ENCODE results near the gene MACROD2.
"Not testable (repeated sequence)": the region's sequence is repeated elsewhere in the genome, so short reads cannot be mapped to it uniquely, and the experiment has no call there.

MACROD2 gene

DNA sequence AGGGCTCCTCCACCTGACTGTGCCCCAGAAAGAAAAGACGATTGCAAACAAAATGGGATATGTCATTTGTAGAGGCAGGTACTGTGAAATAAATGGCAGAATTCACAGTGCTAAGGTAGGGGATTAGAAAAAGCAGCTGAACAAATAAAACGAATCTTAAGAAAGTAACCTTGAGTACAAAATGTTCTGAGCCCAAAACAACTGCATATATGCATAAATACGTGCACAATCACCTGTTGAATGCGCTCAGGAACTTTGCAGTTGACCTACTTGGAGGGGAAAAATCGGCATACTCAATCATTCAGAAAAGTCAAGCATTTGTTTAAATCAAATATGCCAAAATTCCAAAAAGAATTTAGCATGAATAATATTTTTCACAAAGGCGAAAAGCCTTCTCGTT lies 1114.2 kb downstream of the MACROD2 start:
- no peak overlapping the region for H3K4me3 ChIP-seq (ENCODE audit: low read length)
- no peak for TF ChIP-seq ZNF274 (IDR thresholded peaks at IDR 0.05; ENCODE audit: low read depth, low read length)

DNA sequence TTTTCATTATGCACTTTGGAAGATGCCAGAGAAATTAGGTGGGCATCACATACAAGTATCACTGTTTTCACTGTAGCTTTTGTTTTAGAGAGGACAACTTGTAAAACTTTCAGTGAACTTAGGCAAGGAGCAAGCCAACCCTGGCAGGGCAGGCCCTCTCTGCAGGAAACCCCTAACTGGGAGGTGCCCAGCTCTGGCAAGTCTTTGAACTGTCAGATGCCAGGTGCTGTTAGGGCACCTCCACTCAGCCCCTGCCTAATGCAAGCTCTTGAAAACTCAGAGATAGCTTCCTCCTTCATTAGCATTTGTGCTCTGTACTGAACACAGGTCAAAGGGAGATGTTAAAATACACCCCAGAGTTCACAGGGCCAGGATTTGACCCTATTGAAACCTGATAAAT lies 1116.3 kb downstream of the MACROD2 start:
- no peak overlapping the region for H3K4me3 ChIP-seq (ENCODE audit: low read length)
- no peak for TF ChIP-seq ZNF274 (IDR thresholded peaks at IDR 0.05; ENCODE audit: low read depth, low read length)

DNA sequence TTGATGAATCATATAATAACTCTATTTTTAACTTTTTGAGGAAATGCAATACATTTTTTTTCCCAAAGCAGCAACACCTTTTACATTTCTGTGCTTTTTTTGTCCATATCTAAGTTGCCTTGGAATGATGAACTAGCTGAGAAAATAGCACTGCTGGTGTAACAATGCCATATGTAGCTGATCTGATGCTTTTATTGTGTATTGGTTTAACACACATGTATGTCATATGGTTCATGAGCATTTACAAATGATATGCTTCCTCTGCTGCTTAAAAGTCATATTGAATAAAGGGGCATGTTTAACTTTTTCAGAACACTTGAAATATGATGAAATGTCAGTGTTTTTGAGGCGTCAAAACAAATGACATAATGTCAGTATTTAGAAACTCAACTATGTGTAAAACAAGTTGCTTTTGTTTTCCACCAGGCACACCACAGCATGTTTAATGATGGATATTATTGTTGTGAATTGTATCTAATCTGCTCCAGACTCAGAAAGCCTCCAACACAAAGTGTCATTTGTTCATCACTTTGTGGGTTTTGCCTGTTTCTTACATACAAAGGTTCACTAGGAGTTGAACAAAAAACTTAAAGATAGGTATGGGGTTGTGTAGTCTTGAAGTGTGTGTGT lies 1117.9 kb downstream of the MACROD2 start:
- H3K4me3 ChIP-seq (ENCODE audit: low read length), result no peak overlapping the region
- TF ChIP-seq ZNF274 (IDR thresholded peaks at IDR 0.05; ENCODE audit: low read depth, low read length), result no peak

DNA sequence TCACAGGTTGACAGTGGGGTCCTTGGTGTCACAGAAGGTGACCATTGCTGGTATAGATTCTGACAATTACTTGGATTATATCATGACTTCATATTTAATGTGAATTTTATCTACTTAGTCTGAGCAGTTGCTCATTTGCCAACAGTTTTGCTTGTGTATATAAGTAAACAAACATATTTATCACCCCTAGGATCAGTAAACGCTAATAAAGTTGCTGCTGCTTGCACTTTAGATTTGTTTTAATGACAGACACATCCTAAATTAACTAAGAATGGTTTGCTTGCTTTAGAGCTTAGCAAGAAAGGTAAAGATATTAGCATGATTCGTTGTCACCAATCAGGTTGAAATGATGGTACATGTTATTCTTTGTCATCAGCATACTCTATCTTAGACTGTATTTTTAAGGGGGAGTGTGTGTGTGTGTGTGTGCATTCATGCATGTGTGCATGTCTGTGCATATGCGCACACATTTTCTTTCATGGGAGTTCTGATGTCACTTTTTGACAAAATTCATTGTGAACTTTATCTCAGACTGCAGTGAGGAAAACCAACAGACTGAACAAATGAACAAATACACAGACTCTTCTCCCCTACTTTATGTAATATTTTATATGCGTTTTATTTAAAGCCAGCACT lies 1124.7 kb downstream of the MACROD2 start:
- TF ChIP-seq ZNF274 (IDR thresholded peaks at IDR 0.05; ENCODE audit: low read depth, low read length), result no peak
- H3K4me3 ChIP-seq (ENCODE audit: low read length), result no peak overlapping the region

DNA sequence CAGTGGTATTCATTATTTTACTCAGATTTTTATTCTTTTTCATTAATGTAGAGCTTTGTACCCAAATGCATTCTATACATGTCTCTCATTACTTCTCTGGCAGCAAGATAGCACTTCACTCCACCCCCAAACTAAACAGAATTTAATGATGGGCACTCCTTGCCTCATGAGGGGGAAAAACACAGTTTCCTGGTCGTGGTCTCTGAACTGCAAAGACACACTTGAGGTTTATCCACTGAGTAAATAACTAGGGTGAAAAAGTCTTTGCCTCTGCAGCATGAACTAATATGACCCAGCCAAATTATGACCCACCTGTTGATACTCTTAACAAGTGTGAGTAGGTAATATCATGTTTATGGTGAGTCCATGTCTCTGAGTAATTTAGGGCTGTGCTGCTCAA lies 1127.3 kb downstream of the MACROD2 start:
- no peak overlapping the region for H3K4me3 ChIP-seq (ENCODE audit: low read length)
- no peak for TF ChIP-seq ZNF274 (IDR thresholded peaks at IDR 0.05; ENCODE audit: low read depth, low read length)

DNA sequence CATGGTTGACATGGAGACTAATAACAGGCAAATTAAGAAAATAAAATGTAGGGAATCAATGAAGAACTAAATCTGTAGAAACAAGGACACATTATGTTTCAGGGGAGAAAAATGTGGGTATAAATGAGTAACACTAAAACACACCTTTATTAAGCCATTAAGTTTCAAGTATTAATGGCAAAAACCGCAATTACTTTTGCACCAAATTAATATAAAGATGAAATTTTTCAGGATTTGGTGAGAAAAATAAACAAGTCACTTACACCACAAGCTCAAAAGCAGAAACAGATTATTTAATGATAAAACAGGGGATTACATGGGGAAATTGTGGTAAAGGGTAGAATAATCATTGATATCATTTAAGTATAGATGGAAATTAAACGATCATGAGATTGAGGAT lies 1135.9 kb downstream of the MACROD2 start:
- no peak overlapping the region for H3K4me3 ChIP-seq (ENCODE audit: low read length)
- no peak for TF ChIP-seq ZNF274 (IDR thresholded peaks at IDR 0.05; ENCODE audit: low read depth, low read length)

DNA sequence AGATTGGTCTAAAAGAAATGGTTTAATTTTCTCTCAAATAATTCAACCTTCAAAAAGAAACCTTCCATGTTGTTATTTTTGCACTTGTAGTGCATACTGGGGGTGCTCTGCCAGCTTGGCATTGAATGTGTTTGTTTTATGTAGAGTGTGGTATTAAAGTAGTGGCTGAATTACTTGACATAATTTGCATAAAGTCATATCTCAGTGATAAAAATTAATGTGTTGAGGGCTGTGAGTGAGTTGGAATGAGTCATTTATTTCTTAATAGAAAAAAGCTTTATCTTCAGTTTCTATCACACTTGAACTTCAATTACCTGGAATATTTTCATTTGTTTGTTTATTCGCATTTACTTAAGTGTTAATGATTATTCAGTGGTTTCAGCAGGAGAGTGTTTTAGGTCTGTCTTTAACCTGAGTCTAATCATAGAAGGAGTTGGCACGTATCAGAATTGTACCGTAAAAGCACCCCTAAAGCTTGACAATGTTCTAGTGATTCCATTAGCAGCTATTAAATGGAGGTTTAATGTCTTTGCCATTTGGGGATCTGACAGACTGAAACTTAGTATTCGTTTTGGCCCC lies 1143.3 kb downstream of the MACROD2 start:
- no peak for TF ChIP-seq ZNF274 (IDR thresholded peaks at IDR 0.05; ENCODE audit: low read depth, low read length)

DNA sequence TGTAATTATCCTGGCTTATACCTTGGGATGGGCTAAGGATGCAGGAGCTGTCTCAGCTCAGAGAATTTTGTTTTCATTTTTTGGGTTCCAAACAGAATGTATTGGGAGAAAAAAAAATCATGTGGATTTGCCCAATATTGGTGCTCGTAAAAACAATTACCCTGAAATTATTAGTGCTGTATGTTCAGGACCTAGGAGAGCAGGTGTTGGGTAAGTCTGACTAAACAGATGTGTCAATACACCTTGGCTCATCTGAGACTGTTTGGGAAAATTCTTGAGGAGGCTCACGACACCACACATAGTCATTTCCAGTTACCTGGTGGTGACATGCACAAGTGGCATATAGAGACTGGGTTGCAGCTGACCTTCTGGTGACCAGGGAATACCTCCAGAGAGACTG lies 1144.2 kb downstream of the MACROD2 start:
- no peak overlapping the region for H3K4me3 ChIP-seq (ENCODE audit: low read length)
- no peak for TF ChIP-seq ZNF274 (IDR thresholded peaks at IDR 0.05; ENCODE audit: low read depth, low read length)

More for the DNA sequence above, 1143.3 kb downstream of the MACROD2 start:
- H3K4me3 ChIP-seq (ENCODE audit: low read length), result no peak overlapping the region

DNA sequence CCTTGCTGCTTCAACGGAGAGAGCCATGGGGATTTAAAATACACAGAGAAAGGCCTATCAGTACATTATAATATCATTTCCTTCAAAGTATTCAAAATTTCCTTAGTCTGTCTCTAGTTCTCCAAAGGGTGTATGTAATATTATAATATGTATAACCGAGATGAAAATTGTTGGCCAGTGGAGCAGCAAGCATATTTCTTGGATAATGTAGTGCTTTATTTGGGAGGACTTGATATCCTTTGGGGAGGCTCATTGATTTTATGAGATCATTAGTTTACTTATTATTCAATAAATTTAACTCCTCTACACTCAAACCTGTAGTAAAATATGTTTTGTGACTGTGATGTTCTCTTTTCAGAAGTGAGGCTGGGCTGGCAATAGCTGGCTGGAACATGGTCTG lies 1145.0 kb downstream of the MACROD2 start:
- no peak overlapping the region for H3K4me3 ChIP-seq (ENCODE audit: low read length)
- no peak for TF ChIP-seq ZNF274 (IDR thresholded peaks at IDR 0.05; ENCODE audit: low read depth, low read length)

DNA sequence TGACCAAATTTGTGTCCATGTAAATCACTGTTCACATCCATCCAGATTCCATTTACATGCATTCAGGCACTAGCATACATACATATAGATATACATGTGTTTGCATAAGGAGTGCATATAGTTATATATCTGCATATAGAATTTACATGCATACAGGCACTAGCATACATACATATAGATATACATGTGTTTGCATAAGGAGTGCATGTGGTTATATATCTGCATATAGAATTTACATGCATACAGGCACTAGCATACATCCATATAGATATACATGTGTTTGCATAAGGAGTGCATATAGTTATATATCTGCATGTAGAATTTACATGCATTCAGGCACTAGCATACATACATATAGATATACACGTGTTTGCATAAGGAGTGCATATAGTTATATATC lies 1145.6 kb downstream of the MACROD2 start:
- not testable (repeated sequence) for H3K4me3 ChIP-seq (ENCODE audit: low read length)

DNA sequence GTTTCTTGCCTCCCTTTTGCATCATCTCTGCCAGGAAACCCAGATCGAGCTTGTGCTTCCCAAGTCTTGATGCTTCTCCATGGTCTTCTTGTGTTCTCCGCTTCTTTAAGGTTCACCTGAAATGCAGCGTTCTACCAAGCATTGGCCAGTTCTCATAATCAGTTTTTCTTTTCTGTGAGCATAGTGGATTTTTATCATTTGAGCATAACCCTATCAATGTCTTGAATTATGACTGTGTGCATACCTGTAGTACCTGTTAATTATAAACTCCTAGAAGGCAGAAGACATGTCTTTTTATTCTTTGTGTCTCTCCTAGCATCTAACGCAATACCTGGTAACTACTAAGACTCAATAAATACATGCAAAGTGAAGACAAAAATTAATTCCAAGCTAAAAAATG lies 1146.5 kb downstream of the MACROD2 start:
- TF ChIP-seq ZNF274 (IDR thresholded peaks at IDR 0.05; ENCODE audit: low read depth, low read length), result no peak
- H3K4me3 ChIP-seq (ENCODE audit: low read length), result no peak overlapping the region

DNA sequence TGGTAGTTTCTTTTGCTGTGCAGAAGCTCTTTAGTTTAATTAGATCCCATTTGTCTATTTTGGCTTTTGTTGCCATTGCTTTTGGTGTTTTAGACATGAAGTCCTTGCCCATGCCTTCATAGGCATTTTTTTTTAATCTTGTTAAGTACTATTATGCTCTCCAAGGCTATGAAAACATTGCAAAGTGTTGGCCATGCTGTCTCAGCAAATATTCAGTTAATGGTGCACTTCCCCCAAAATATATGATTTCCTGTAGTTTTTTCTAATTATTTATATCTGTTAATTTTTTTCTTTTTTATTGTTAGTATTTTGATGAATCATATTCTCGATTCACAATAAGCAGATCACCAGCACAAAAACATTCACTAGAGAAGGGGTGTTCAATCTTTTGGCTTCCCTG lies 1148.2 kb downstream of the MACROD2 start:
- H3K4me3 ChIP-seq (ENCODE audit: low read length), result no peak overlapping the region
- no peak for TF ChIP-seq ZNF274 (IDR thresholded peaks at IDR 0.05; ENCODE audit: low read depth, low read length)

DNA sequence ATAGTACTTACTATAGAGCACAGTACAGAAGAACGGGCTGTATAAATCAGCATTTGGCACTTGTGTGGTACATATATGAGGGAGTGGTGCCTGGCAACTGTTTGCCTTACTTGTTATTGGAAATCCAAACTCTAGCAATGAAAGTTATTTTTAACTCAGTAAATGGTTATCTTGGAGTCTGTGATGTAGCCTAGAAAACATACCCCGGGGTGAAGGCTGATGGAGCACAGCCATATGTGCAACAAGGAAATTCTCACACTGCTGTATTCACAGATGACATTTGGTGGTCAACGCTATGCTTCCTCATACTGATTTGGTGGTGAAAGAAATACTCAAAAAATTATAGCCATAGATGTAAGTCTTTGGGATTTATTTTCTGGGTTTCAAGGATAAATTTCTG lies 1149.6 kb downstream of the MACROD2 start:
- no peak overlapping the region for H3K4me3 ChIP-seq (ENCODE audit: low read length)
- TF ChIP-seq ZNF274 (IDR thresholded peaks at IDR 0.05; ENCODE audit: low read depth, low read length), result no peak

DNA sequence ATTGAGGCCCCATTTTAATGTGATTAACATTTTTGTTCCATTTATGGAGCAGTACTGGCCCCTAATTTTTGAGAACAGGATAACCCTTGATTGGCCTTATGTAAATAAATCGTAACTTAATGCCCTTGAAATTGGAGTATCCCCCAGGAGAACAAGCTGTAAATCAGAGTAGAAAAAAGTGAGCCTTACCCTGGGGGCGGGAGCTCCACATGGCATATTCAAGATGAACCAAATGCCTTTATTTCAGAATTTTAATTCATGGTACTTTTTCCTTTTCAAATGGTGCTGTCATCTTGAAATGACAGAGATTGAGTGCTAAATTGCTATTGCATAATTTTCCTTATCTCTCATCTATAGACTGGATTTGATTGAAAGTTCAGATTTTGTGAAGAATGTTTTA lies 1151.6 kb downstream of the MACROD2 start:
- no peak for TF ChIP-seq ZNF274 (IDR thresholded peaks at IDR 0.05; ENCODE audit: low read depth, low read length)
- no peak overlapping the region for H3K4me3 ChIP-seq (ENCODE audit: low read length)

DNA sequence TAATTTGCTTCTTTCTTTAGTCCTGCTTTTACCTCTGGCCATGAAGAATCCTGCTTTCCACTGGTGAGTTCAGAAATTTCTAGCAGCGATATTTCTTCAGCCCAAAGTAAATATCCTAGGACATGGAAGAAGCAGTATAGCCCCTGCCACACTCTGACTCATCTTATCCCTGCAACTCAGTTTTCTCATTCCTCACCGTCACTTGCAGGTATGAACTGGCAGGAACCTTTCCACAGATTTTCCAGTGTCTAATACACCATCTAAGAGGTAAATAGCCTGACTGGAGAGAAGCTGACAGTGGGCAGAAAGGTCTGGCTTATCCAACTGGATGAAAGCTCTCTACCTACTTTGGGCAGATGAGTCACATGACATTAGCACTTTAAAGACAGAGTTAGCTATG lies 1158.8 kb downstream of the MACROD2 start:
- TF ChIP-seq ZNF274 (IDR thresholded peaks at IDR 0.05; ENCODE audit: low read depth, low read length), result no peak
- H3K4me3 ChIP-seq (ENCODE audit: low read length), result no peak overlapping the region

All from GM08714 (cell line).